GM18951 (cell line): ENCODE measurements around the gene MXD4.
"Not testable (repeated sequence)": the region's sequence is repeated elsewhere in the genome, so short reads cannot be mapped to it uniquely, and the experiment has no call there.

Experiments used
- POLR2A ChIP-seq: IDR thresholded peaks from 4 replicates; pipeline ENCODE4 v1.6.1; 2011; ENCODE audit warnings: mild to moderate bottlenecking; ENCODE audit not compliant: insufficient read length, insufficient read depth; ENCODE audit errors: extremely low read depth
- in situ Hi-C: fragments of 300-500 bp; cut with MboI; formaldehyde crosslinking; loops from one replicate; pipeline ENCODE4 v1.12.0; 2022; ENCODE audit warnings: low sequenced_read_pairs, mixed read lengths, inconsistent platforms; ENCODE audit not compliant: unreplicated experiment

The MXD4 gene

GRCh38 chr4:2275546-2276251 lies 13.8 kb upstream of the MXD4 start:
- no peak for TF ChIP-seq POLR2A
- in situ Hi-C loops = no loop called here

DNA sequence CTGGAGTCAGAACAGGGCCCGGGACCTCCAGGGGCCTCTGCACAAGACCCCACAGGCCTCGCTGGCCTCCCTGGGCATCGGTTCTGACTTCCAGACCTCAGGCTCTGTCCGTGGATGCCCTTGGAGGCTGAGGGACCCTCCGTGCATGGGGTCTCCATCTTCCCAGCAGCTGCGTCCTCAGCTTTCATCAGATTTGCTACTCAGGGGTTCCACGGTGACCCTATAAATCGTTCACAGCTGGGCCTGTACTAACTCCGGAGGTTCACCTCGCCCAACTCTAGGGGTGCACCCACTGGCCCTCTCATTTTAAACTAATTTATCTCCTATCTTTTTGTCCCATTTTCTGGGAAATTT lies 13.1 kb upstream of the MXD4 start:
- in situ Hi-C loops = not testable (repeated sequence)

DNA sequence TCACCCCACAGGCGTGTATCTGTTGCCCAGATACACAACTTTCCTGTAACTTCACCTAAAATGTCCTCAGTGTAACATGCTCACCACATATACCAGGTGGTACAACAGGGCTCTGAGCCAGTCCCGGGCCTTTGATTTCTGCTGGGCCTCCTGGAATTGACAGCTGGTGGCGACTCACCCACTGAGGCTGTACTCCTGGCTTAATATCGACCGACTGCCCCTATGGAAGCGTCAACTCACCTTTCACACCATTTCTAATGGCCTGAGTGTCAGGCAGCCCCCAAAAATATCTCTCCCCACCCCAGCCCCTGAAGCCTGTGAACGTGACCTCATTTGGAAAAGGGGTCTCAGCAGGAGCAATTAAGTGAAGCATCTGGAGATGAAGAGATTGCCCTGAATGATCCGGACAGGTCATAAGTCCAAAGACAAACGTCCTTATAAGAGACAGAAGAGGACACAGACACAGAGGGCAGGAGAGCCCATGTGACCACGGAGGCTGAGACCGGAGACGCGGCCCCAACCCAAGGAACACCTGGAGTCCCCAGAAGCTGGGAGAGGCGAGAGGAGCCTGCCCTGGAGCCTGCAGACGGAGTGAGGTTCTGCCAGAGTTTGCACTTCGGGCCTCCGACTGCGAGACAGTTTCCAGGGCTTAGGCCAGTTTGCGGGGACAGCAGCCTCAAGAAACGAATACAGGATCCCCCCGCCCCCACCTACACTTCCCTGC lies 12.6 kb upstream of the MXD4 start:
- in situ Hi-C loops = no loop called here
- TF ChIP-seq POLR2A = no peak

GRCh38 chr4:2273657-2274319 lies 11.9 kb upstream of the MXD4 start:
- in situ Hi-C loops = no loop called here
- no peak for TF ChIP-seq POLR2A

DNA sequence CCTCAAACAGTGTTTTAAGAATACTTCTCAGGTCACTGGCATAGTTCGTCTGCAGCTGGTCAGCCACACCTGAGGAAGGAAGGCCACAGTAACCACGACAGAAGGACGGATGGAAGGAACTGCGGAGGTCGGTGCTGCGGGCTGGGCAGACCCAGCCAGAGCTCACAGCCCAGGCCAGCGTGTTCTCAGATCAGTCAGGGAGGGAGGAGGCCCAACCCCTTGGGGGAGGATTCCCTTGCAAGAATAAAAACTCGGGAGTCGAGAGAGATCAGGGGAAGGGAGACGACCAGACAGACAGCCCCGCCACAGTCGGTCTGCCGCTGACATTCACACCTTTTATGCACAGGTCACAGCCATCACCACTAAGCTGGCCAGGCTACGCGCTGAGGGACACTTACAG lies 11.3 kb upstream of the MXD4 start:
- no peak for TF ChIP-seq POLR2A
- in situ Hi-C loops = no loop called here

- in situ Hi-C loops = no loop called here
- TF ChIP-seq POLR2A = no peak
These were observed 10.9 kb upstream of the MXD4 start for GRCh38 chr4:2272828-2273120.

DNA sequence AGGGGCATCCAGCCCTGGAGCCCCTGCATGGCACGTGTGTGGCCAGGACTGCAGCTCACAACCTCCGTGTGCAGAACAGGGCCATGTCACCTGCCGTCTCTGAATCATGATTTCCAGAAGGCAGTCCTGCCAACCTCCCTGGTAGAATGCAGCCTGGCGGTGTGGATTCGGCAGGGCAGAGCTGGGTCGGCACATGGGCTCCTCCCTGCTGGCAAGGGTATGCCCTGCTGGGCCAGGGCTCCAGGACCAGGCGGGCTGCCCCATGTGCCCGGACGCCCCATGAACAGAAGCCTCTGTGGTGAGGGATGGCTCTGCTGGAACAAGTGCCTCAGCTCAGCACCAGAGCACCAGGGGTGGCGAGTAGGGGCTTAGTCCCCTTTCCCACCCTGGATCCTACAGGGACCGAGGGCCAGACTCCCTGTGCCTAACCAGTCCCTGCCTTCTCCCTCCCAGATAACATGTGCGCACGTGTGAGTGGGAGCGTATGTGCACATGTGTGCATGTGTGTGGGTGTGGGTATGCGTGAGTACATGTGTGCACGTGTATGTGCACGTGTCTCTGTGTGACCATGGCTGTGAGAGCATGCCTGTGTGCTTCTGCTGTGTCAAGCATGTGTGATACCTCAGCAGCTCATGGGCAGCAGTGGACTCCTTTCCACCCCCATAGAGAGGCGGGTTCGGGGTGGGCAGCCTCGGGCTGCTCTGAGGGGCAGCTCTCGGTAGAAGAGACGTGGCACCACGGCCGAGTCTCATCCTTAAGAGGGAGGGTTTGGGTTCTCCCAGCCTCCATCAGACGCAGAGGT lies 10.3 kb upstream of the MXD4 start:
- in situ Hi-C loops = no loop called here
- no peak for TF ChIP-seq POLR2A

DNA sequence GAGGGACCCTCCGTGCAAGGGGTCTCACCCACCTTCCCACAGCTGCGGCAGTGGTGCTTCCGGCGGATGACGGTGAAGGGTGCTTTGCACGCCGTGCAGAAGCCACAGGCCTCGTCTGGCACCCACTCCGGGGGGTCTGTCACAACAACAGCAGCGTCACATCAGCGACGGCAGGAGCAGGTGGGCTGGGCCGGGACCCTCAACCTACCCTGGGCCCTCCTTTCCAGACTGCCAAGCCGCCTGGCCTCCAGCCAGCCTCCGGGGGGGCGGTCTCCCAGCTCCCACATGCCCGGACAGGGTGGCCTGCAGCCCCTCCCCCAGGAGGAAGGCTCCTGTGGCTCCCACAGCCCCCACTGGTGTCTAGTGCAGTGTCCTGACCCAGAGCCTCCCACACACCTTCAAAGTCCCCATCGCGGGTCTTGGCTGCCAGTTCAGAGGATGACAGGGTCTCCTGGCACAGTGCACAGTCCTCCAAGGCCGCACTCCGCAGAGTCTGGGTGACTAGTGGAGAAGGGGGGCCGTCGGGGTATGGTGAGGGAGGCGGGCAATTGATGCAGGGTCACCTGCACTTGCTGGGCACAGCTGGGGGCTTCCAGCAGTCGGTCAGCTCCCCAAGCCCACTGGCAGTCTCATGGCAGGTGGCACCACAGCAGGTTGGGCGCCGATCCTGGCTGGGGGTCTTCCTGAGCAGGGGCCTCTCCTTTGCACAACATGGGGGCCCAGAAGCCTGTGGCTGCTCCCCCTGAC lies 9.5 kb upstream of the MXD4 start:
- in situ Hi-C loops = no loop called here
- no peak for TF ChIP-seq POLR2A

DNA sequence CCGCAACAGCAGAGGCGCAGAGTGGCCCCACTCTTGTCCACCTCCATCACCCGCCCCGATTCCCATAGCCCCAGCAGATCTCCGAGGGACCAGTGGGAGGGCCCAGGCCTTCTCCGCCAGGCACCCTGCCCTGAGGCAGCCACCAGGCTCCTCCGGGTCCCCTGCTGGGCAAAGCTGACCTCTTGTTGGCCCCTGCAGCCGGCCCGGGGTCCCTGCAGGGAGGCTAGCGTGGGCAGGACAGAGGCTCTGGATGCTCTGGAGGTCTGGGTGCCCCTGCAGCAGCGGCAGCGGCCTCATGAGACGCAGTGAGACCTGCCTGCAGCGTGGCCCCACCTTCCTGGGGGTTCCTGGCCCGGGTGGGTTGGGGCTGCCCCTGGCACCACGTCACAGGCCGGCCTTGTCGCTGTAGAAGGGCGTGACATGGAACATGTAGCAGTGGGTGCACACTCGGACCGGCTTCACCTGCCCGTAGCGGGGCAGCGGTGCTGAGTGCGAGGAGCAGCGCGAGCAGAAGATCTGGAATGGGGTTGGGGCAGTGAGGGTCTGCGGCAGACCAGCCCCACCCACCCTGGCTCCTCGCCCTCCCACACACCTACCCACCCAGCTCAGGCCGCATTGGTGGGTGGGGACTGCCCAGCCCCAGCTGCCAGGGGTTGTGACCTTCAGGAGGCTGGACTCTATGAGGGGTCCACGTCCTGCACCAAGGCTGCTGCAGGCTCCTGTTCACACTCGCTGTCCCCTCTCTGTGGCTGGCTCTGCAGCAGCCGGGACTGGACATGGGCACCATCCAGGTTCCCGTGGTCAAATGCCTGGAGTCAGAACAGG lies 8.6 kb upstream of the MXD4 start:
- in situ Hi-C loops = no loop called here
- TF ChIP-seq POLR2A = no peak

GRCh38 chr4:2269618-2270163 lies 7.8 kb upstream of the MXD4 start:
- in situ Hi-C loops = no loop called here
- no peak for TF ChIP-seq POLR2A

DNA sequence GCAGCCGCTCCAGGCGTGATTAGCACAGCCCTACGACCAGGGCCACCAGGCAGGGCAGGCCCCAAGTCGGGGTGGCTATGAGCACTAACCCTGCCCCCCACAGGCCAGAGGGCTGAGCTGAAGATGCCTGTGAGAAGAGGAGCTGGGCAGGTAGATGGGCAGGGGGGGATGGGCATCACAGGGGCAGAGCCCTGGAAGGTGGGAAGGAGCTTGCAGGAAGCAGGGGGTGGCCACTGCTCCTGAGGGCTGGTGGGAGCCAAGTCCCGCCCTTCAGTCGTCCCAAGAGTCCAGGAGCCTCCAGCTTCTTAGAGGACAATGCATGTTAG lies 7.3 kb upstream of the MXD4 start:
- in situ Hi-C loops = no loop called here

More for the DNA sequence above, 7.3 kb upstream of the MXD4 start:
- no peak for TF ChIP-seq POLR2A
